ENCODE measurements around the gene ZFPM1.

DNA sequence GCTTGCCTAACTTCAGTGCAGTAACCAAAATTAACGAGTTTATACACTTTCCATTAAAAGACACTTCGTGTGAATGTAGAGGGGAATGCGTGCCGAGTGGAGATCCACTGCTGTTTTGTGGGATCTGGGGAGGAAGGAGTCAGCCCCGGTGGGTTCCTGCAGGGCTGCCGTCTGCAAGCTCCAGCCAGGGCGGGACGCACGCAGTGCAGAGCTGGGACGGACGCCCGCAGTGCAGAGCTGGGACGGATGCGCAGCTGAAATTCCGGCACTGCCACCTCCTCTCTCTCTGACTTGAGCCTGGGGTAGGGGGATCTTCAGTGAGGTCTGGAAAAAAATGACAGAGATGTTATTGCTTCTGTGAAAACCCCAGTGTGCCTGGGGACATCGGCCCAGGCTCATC lies 100.7 kb downstream of the ZFPM1 start:
- no peak for TF ChIP-seq POLR2AphosphoS5 (IDR thresholded peaks at IDR 0.05)
- TF ChIP-seq POLR2A (IDR thresholded peaks at IDR 0.05), result no peak

Measured in suprapubic skin (tissue), 4 donors.